ENCODE data around the gene PDLIM3. TPM values are rescaled to one million over a fixed set of nuclear protein-coding genes. Genes with fewer than 3 reads are reported as not detected.

The PDLIM3 gene
- total RNA-seq, 4 donors from 2014 or later: 43.7 to 175 (median 107) TPM

DNA sequence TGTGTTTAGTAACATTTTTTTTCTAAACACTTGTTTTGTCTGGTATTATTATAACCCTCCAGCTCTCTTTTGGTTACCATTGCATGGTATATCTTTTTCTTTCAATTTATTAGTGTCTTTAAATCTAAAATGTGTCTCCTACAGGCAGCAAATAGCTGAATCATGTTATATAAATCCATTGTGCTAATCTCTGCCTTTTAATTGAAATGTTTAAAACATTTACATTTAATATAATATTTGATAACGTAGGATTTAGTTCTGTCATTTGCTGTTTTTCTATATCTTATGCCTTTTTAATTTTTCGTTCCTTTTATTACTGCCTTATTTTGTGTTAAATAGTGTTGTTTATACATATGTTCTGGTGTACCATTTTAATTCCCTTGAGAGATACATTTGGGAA lies 46.7 kb downstream of the PDLIM3 start:
- ATAC-seq (ENCODE audit: low FRiP score) (no peak), DNase-seq (ENCODE audit: low spot score) (no peak)
- no peak for TF ChIP-seq CTCF (IDR thresholded peaks at IDR 0.05)

DNA sequence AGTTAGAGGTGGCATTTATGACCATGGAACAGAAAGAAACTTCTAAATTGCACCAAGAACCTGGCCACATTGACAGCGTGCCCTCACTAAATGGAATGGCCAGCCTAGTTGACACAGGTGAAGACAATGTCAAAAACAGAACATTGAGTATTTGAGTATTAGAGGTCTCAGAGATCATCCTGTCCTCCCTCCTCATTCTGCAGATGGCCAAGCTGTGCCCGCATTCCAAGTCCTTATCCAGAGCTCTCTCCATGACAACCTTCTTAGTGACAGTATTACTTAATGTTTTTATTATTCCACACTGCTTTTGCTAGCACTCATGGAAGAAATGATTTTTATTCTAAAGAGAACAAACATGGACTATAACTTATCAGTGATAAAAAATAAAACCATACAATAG lies 53.9 kb downstream of the PDLIM3 start:
- ATAC-seq (ENCODE audit: low FRiP score) (no peak), DNase-seq (ENCODE audit: low spot score) (no peak)
- no peak for TF ChIP-seq CTCF (IDR thresholded peaks at IDR 0.05)

DNA sequence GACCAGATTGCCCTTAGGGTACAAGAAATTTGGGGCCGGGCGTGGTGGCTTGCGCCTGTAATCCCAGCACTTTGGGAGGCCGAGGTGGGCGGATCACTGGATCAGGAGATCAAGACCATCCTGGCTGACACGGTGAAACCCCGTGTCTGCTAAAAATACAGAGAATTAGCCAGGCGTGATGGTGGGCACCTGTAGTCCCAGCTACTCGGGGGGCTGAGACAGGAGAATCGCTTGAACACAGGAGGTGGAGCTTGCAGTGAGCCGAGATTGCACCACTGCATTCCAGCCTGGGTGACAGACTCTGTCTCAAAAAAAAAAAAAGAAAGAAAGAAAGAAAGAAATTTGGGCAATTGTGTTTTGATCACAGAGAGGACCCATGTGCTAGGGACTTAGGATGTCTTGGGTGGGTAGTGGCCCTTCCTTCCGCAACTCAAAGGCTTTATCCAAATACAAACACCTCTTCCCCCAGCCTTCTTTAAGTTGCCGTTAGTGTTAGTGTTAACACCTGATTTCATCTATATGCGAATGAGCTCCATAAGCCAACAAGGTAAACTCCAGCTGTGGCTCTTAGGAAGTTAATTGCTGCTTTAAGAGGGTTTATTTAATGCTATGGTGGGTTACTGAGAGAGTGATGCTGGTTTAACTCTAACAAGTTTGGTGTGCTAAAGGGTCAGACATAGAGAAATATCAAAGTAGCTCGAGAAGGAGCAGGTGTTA lies 55.1 kb downstream of the PDLIM3 start:
- DNase-seq (ENCODE audit: low spot score) (no peak), ATAC-seq (ENCODE audit: low FRiP score) (no peak)
- no peak for TF ChIP-seq CTCF (IDR thresholded peaks at IDR 0.05)

DNA sequence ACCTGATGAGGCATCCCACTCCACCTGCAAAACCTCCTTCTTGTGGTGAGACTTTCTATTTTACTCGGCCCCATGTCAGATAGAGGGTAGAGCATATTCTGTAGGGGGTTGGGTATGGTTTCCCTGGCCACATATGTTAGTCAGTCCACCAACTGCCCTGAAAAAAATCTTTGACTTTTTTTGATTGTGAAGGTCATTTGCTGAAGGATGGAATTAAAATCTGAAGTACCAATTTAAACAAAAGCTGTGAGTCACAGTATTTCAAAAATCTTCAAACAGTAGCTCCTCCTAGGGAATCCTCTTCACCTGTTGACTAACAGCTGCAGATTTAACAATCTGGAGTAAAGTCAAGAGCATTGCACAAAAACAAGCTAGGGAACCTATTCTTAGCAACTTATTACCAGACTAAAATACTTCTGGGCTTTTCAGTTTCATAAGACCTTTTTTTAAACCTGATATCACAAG lies 55.8 kb downstream of the PDLIM3 start:
- ATAC-seq (ENCODE audit: low FRiP score) (no peak), DNase-seq (ENCODE audit: low spot score) (no peak)
- TF ChIP-seq CTCF (IDR thresholded peaks at IDR 0.05): no peak

DNA sequence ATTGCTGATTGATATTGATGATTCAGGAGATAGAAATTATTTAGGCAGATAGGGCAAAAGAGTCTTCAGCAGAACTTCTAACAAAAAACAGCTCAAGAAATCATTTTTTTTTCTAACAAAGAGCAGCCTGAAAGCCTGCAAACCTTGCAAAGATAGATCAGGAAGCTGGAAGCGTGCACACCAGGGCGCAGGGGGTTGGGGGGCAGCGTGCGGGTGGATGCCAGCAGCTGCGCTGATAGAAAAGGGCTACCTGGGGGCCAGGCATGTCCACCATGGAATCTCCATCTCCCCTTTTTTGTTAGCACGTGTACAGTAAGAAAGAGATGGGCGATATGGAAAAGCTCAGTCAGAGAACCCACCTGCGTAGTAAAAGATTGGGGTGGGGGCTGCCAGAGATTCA lies 62.1 kb downstream of the PDLIM3 start:
- ATAC-seq (ENCODE audit: low FRiP score) (no peak), DNase-seq (ENCODE audit: low spot score) (no peak)
- no peak for TF ChIP-seq CTCF (IDR thresholded peaks at IDR 0.05)

DNA sequence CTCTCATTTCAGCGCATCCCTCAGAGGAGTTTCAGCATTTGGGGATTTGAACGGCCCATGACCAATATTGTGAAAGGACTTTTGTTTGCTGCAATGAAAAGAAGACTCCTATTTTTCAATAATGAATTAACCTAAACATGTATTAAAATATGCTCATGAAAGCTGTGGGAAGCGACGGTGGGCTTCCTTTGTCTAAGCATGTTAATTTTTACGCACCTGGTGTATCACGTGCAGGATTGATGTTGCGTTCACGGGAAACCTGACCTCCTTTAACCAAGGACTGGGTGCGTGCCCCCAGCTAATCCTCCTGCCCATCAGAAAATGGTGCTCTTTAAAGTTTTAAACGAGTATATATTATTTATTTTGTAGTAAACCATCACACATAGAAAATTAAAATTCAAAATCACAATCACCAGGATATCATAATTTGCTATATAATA lies 63.2 kb downstream of the PDLIM3 start:
- TF ChIP-seq CTCF (IDR thresholded peaks at IDR 0.05): no peak
- no peak for DNase-seq (ENCODE audit: low spot score)
- no peak for ATAC-seq (ENCODE audit: low FRiP score)
